HCT116 (cell line): ENCODE data around the gene ABHD12. TPM values are rescaled to one million over a fixed set of nuclear protein-coding genes. Genes with fewer than 3 reads are reported as not detected.

Source experiments
- ATAC-seq: fragments of 200-7000 bp; cut with Tn5 transposase; 2 replicates; pipeline ENCODE4 v1.9.1; 2020; ENCODE audit warnings: mild to moderate bottlenecking, moderate library complexity
- BruUV-seq: library from RNA; stranded (reverse); fragments of 400-500 nt; replicated peaks from 2 replicates; lab custom pipeline; 2021; lab: Mats Ljungman, UMichigan
- CTCF ChIA-PET: fragments of 300-600 bp; sonication (Branson Sonifier 250); formaldehyde crosslinking; loops from one replicate; lab custom pipeline; 2021; ENCODE audit warnings: antibody characterized with exemption; lab: Charles Lee
- POLR2A ChIA-PET: fragments of 300-600, 350-600 bp; sonication (Branson Sonifier 250); formaldehyde crosslinking; loops from one replicate; lab custom pipeline; 2021; ENCODE audit warnings: antibody characterized with exemption; lab: Charles Lee
- RAD21 ChIA-PET, 2 experiments: fragments of 300-600 bp; sonication (Branson Sonifier 250); formaldehyde crosslinking; loops; one replicate each; lab custom pipeline; 2023; ENCODE audit warnings: low total read pairs in 2 of 2; ENCODE audit not compliant: uncharacterized antibody in 2 of 2, unreplicated experiment in 2 of 2, low non-redundant PET in 1 of 2; lab: Charles Lee
- DNase-seq: peaks from one replicate; pipeline ENCODE4 v3.0.0-alpha.2; 2010; ENCODE audit warnings: low read depth, low spot score
- H2AFZ ChIP-seq: fragments of 200-600 bp; shearing (Covaris generic), sonication (generic); 2 replicates; pipeline ENCODE4 v1.6.1; 2017; ENCODE audit warnings: low read depth, mixed run types, mixed read lengths, antibody characterized with exemption, low read length; ENCODE audit not compliant: poor library complexity, severe bottlenecking
- H3K27ac ChIP-seq: 2 replicates; pipeline ENCODE4 v1.5.1; 2012; ENCODE audit warnings: low read depth, low read length
- H3K27me3 ChIP-seq: fragments of 200-600 bp; sonication (generic); 2 replicates; pipeline ENCODE4 v1.6.1; 2016; ENCODE audit warnings: mixed run types, low read length, mixed read lengths; ENCODE audit not compliant: insufficient read depth
- H3K36me3 ChIP-seq, 2 experiments: fragments of 200-500 bp in 1 of 2; fragments of 200-600 bp in 1 of 2; sonication (Bioruptor generic) in 1 of 2; sonication (generic) in 1 of 2; 2 replicates each; pipeline versions ENCODE4 v1.5.1 to v1.6.1; 2014 to 2016; ENCODE audit warnings: low read length in 2 of 2, inconsistent platforms in 1 of 2, mixed read lengths in 1 of 2, mixed run types in 1 of 2; ENCODE audit not compliant: insufficient read depth in 2 of 2, control insufficient read depth in 1 of 2
- H3K4me1 ChIP-seq, 2 experiments: fragments of 200-600 bp in 1 of 2; sonication (generic) in 1 of 2; 2 replicates each; pipeline versions ENCODE4 v1.5.1 to v1.6.1; 2012 to 2017; ENCODE audit warnings: low read length in 2 of 2, inconsistent platforms in 1 of 2, mild to moderate bottlenecking in 1 of 2, mixed read lengths in 1 of 2, mixed run types in 1 of 2, moderate library complexity in 1 of 2; ENCODE audit not compliant: insufficient read depth in 2 of 2, control insufficient read depth in 1 of 2
- H3K4me2 ChIP-seq: fragments of 200-600 bp; sonication (generic); 2 replicates; pipeline ENCODE4 v1.6.1; 2017; ENCODE audit warnings: mixed run types, low read length, mixed read lengths
- H3K4me3 ChIP-seq, 2 experiments: fragments of 200-600 bp in 1 of 2; sonication (generic) in 1 of 2; replicated peaks in 1 of 2; 2 replicates each; pipeline ENCODE4 v1.5.1; 2011 to 2016; ENCODE audit warnings: low read length in 2 of 2, control low read depth in 1 of 2, low read depth in 1 of 2, mild to moderate bottlenecking in 1 of 2, mixed read lengths in 1 of 2, mixed run types in 1 of 2
- H3K79me2 ChIP-seq: fragments of 200-600 bp; sonication (generic); 2 replicates; pipeline ENCODE4 v1.6.1; 2017; ENCODE audit warnings: mild to moderate bottlenecking, mixed run types, low read length, moderate library complexity, mixed read lengths; ENCODE audit not compliant: insufficient read depth
- H3K9ac ChIP-seq: fragments of 200-600 bp; sonication (generic); 2 replicates; pipeline ENCODE4 v1.6.1; 2016; ENCODE audit warnings: low read length, mixed read lengths
- H3K9me2 ChIP-seq: fragments of 200-600 bp; sonication (generic), shearing (Covaris generic); 2 replicates; pipeline ENCODE4 v1.6.1; 2017; ENCODE audit warnings: mixed run types, mild to moderate bottlenecking, moderate library complexity; ENCODE audit not compliant: insufficient read depth
- H3K9me3 ChIP-seq, 2 experiments: fragments of 200-500 bp in 1 of 2; fragments of 200-600 bp in 1 of 2; sonication (Bioruptor generic) in 1 of 2; sonication (generic) in 1 of 2; 2 replicates each; pipeline ENCODE4 v1.6.1; 2014 to 2017; ENCODE audit warnings: low read length in 2 of 2, mixed read lengths in 2 of 2, inconsistent platforms in 1 of 2, low read depth in 1 of 2, mild to moderate bottlenecking in 1 of 2, mixed run types in 1 of 2, moderate library complexity in 1 of 2; ENCODE audit not compliant: control insufficient read depth in 1 of 2, insufficient read depth in 1 of 2
- H4K20me1 ChIP-seq: fragments of 200-600 bp; sonication (generic), shearing (Covaris generic); 2 replicates; pipeline ENCODE4 v1.6.1; 2017; ENCODE audit warnings: mixed run types, mild to moderate bottlenecking, moderate library complexity; ENCODE audit not compliant: insufficient read depth
- CEBPB ChIP-seq: IDR thresholded peaks from 2 replicates; pipeline ENCODE4 v1.6.1; 2012; ENCODE audit warnings: low read depth
- EGR1 ChIP-seq: IDR thresholded peaks from 2 replicates; pipeline ENCODE4 v1.6.1; 2012; ENCODE audit warnings: low read depth
- JUND ChIP-seq: IDR thresholded peaks from 2 replicates; pipeline ENCODE4 v1.6.1; 2012
- POLR2A ChIP-seq: IDR thresholded peaks from 2 replicates; pipeline ENCODE4 v1.7.0; 2011; ENCODE audit warnings: borderline replicate concordance; ENCODE audit not compliant: insufficient read depth, insufficient read length; ENCODE audit errors: extremely low read depth
- POLR2AphosphoS5 ChIP-seq: IDR thresholded peaks from 2 replicates; pipeline ENCODE4 v1.6.1; 2011; ENCODE audit warnings: mild to moderate bottlenecking, low read depth, low read length, moderate library complexity
- RAD21 ChIP-seq: IDR thresholded peaks from 2 replicates; pipeline ENCODE4 v1.6.1; 2012; ENCODE audit warnings: low read depth, mild to moderate bottlenecking
- SP1 ChIP-seq: IDR thresholded peaks from 2 replicates; pipeline ENCODE4 v1.6.1; 2012; ENCODE audit warnings: low read depth
- SRF ChIP-seq: IDR thresholded peaks from 2 replicates; pipeline ENCODE4 v1.6.1; 2012; ENCODE audit warnings: low read depth
- ZFX ChIP-seq: fragments of 450-650 bp; IDR thresholded peaks from 2 replicates; pipeline ENCODE4 v1.6.1; 2017
- intact Hi-C: fragments of 100-400 bp; cut with micrococcal nuclease; formaldehyde crosslinking; loops from 2 replicates; pipeline ENCODE4 v1.10.0; 2022
- total RNA-seq: library from RNA; stranded (reverse); gene quantifications from one replicate; pipeline ENCODE4 v1.2.1, GENCODE V29; 2021; ENCODE audit not compliant: unreplicated experiment
- TF ChIP-seq, protein P1 (sequence below), 3 experiments: fragments of 200-600 bp in 1 of 3; sonication (generic) in 1 of 3; IDR thresholded peaks in 2 of 3; conservative IDR thresholded peaks in 1 of 3; 2 replicates each; pipeline ENCODE4 v1.5.1; 2012 to 2017; ENCODE audit warnings: low read depth in 2 of 3, low read length in 2 of 3, antibody characterized with exemption in 1 of 3, borderline replicate concordance in 1 of 3, control low read depth in 1 of 3, mild to moderate bottlenecking in 1 of 3, mixed read lengths in 1 of 3, mixed run types in 1 of 3, moderate library complexity in 1 of 3; ENCODE audit not compliant: insufficient read depth in 1 of 3

ABHD12 gene
- total RNA-seq, 1 experiment from 2014 or later, result 31.7 TPM

DNA sequence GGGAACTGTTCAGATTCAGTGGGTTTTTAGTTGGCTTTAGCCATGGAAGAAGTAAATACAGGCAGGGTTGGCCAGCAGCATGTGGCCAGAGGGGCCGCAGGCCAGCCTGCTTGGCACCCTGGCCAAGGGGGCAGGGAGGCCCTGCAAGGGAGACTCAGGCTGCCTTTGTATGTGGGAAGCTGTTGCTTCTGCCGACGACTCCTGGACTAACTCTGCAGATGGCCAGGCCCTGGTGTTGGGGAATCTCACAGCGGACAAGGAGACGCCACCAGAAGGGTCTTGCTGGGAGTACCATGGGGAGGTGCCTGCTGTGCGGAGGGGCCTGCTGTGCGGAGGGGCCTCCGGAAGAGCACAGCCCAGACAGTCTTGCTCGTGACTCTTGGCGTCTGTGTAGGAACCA, 117.6 kb downstream of the ABHD12 start:
- H3K4me3 ChIP-seq, result no peak overlapping the region
- TF ChIP-seq SP1 (no peak), POLR2AphosphoS5 (no peak), RAD21 (no peak), EGR1 (no peak), ZFX (no peak), SRF (no peak), CEBPB (no peak), POLR2A (no peak), JUND (no peak)
- TF ChIP-seq, protein P1, sequence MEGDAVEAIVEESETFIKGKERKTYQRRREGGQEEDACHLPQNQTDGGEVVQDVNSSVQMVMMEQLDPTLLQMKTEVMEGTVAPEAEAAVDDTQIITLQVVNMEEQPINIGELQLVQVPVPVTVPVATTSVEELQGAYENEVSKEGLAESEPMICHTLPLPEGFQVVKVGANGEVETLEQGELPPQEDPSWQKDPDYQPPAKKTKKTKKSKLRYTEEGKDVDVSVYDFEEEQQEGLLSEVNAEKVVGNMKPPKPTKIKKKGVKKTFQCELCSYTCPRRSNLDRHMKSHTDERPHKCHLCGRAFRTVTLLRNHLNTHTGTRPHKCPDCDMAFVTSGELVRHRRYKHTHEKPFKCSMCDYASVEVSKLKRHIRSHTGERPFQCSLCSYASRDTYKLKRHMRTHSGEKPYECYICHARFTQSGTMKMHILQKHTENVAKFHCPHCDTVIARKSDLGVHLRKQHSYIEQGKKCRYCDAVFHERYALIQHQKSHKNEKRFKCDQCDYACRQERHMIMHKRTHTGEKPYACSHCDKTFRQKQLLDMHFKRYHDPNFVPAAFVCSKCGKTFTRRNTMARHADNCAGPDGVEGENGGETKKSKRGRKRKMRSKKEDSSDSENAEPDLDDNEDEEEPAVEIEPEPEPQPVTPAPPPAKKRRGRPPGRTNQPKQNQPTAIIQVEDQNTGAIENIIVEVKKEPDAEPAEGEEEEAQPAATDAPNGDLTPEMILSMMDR (IDR thresholded peaks at IDR 0.05 in 2 of 3, conservative IDR thresholded peaks at IDR 0.05 in 1 of 3; ENCODE audit: borderline replicate concordance in 1 of 3, insufficient read depth in 1 of 3, low read depth in 2 of 3, low read length in 2 of 3), result no peak
- no peaks in the 10 kb centered on the region for H3K4me1 ChIP-seq
- ChIA-PET CTCF (no interaction called here), POLR2A (no interaction called here), RAD21 (no interaction called here)
- H2AFZ ChIP-seq, result no peak overlapping the region
- no peak overlapping the region for H3K4me2 ChIP-seq
- intact Hi-C loops, result no loop called here
- peaks cover 2 to 9% of the 10 kb centered on the region in 2 experiments; a peak in 2 of 4 replicates for H3K36me3 ChIP-seq
- ATAC-seq, result no peak
- no peaks in the 10 kb centered on the region for H3K9me3 ChIP-seq
- H3K9me2 ChIP-seq, result no peaks in the 10 kb centered on the region
- no peaks in the 10 kb centered on the region for H3K79me2 ChIP-seq
- H3K27ac ChIP-seq, result no peak overlapping the region
- no TSS peak for BruUV-seq
- no peaks in the 10 kb centered on the region for H3K27me3 ChIP-seq
- DNase-seq, result no peak
- H3K9ac ChIP-seq, result no peak overlapping the region
- H4K20me1 ChIP-seq, result 0 out of 2 replicates have a peak, but pooled peaks cover 5% of the 10 kb centered on the region
